Upper lobe of left lung (tissue), 6 donors: Measurements from ENCODE around the gene VIP. TPM values are rescaled to one million over a fixed set of nuclear protein-coding genes. Genes with fewer than 3 reads are reported as not detected.

ENCODE experiments used
- ATAC-seq, 2 donors: fragments of 200-7000 bp; cut with Tn5 transposase; one replicate each; pipeline ENCODE4 v1.9.1; 2022; ENCODE audit warnings: mild to moderate bottlenecking in 2 of 2, moderate library complexity in 2 of 2; ENCODE audit not compliant: low FRiP score in 2 of 2
- DNase-seq, 2 donors: peaks; one replicate each; pipeline ENCODE4 v3.0.0-alpha.2; 2019 to 2020
- H3K27ac ChIP-seq, 4 donors: fragments of 200-600 bp; sonication (generic); one replicate each; pipeline ENCODE4 v1.5.1; 2016 to 2019
- H3K27me3 ChIP-seq, 4 donors: fragments of 200-600 bp; sonication (generic); one replicate each; pipeline ENCODE4 v1.5.1; 2017 to 2019
- H3K36me3 ChIP-seq, 4 donors: fragments of 200-600 bp; sonication (generic); one replicate each; pipeline ENCODE4 v1.5.1; 2016 to 2019
- H3K4me1 ChIP-seq, 4 donors: fragments of 200-600 bp; sonication (generic); one replicate each; pipeline ENCODE4 v1.5.1; 2018 to 2019
- H3K4me3 ChIP-seq, 4 donors: fragments of 200-600 bp; sonication (generic); one replicate each; pipeline ENCODE4 v1.5.1; 2017 to 2019; ENCODE audit warnings: mild to moderate bottlenecking in 2 of 4, moderate library complexity in 1 of 4
- H3K9me3 ChIP-seq, 4 donors: fragments of 200-600 bp; sonication (generic); one replicate each; pipeline ENCODE4 v1.5.1; 2018 to 2019
- EP300 ChIP-seq, 4 donors: sonication (generic); formaldehyde crosslinking; IDR thresholded peaks; one replicate each; pipeline ENCODE4 v1.5.1; 2017; ENCODE audit warnings: antibody characterized with exemption in 4 of 4, control low read depth in 2 of 4
- POLR2A ChIP-seq, 4 donors: fragments of 450-650 bp; IDR thresholded peaks; one replicate each; pipeline ENCODE4 v1.5.1; 2016 to 2017; ENCODE audit warnings: antibody characterized with exemption in 4 of 4, mild to moderate bottlenecking in 2 of 4
- POLR2AphosphoS5 ChIP-seq, 2 donors: sonication (generic); formaldehyde crosslinking; IDR thresholded peaks; one replicate each; pipeline ENCODE4 v1.5.1; 2017; ENCODE audit warnings: antibody characterized with exemption in 2 of 2
- WGBS, 2 donors: methylation state at CpG; one replicate each; pipeline ENCODE4 v1.1.5; 2017 to 2018; 5-methylcytosine and 5-hydroxymethylcytosine counted together
- total RNA-seq, 6 donors: library from RNA; depleted of rRNA in 4 of 6; stranded (reverse); fragments of >200 nt in 4 of 6; gene quantifications; one replicate each; pipeline versions ENCODE4 v1.1.0 to v1.2.1, GENCODE V29; 2016 to 2021
- TF ChIP-seq, protein P1 (sequence below), 6 experiments: fragments of 450-650 bp in 4 of 6; fragments of 200-600 bp in 2 of 6; sonication (generic) in 2 of 6; IDR thresholded peaks; one replicate each; pipeline ENCODE4 v1.5.1; 2016 to 2019; ENCODE audit warnings: antibody characterized with exemption in 6 of 6
- donor health status: DM: no; HTN: no; CAD: no; lungs with moderate emphysema.
- donor health status: DM: no; HTN: yes; CAD: no; lungs with severe emphysema.

Gene VIP
- total RNA-seq, 6 donors from 2014 or later = 0.26 to 2.1 (median 0.97) TPM

DNA sequence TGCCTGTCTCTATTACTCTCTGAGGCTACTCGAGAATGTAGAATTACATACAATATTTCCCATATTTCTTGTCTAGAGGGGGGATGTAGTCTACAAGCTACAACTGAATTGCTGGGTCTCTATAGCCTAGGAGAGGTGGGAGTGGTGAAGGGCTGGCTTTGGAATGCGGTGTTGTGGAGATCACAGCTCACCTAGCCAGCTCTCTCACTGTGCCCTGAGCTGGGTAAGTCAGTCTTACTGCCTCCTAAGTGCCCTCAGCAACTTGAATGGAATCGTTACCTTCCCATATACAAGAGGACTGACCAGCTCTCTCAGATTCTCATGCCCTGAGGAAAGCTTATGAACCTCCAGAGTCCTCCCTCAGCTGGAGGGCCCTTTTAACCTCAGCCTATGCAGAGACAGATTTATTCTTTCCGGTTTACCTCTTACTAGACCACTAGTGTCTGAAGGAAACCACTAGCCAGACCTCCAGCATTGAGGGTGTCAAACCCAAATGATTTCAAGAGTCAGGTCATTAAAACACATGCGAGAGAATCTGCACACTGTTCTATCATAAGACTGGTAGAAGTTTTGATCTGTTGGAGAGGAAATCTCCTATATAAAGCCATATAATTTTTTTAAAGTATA lies 20.6 kb downstream of the VIP start:
- DNase-seq (no peak), ATAC-seq (no peak)
- H3K27me3 ChIP-seq = no peaks in the 10 kb centered on the region
- no peaks in the 10 kb centered on the region for H3K4me1 ChIP-seq
- no peaks in the 10 kb centered on the region for H3K9me3 ChIP-seq
- H3K4me3 ChIP-seq = no peak overlapping the region
- WGBS, 2 donors = 64 to 77% methylated on average over 5 of the region's 5 CpGs
- TF ChIP-seq POLR2A (IDR thresholded peaks at IDR 0.05) = no peak
- TF ChIP-seq EP300 (IDR thresholded peaks at IDR 0.05) = no peak
- TF ChIP-seq, protein P1, sequence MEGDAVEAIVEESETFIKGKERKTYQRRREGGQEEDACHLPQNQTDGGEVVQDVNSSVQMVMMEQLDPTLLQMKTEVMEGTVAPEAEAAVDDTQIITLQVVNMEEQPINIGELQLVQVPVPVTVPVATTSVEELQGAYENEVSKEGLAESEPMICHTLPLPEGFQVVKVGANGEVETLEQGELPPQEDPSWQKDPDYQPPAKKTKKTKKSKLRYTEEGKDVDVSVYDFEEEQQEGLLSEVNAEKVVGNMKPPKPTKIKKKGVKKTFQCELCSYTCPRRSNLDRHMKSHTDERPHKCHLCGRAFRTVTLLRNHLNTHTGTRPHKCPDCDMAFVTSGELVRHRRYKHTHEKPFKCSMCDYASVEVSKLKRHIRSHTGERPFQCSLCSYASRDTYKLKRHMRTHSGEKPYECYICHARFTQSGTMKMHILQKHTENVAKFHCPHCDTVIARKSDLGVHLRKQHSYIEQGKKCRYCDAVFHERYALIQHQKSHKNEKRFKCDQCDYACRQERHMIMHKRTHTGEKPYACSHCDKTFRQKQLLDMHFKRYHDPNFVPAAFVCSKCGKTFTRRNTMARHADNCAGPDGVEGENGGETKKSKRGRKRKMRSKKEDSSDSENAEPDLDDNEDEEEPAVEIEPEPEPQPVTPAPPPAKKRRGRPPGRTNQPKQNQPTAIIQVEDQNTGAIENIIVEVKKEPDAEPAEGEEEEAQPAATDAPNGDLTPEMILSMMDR (IDR thresholded peaks at IDR 0.05) = no peak
- no peak for TF ChIP-seq POLR2AphosphoS5 (IDR thresholded peaks at IDR 0.05)
- H3K36me3 ChIP-seq = no peaks in the 10 kb centered on the region
- no peak overlapping the region for H3K27ac ChIP-seq

DNA sequence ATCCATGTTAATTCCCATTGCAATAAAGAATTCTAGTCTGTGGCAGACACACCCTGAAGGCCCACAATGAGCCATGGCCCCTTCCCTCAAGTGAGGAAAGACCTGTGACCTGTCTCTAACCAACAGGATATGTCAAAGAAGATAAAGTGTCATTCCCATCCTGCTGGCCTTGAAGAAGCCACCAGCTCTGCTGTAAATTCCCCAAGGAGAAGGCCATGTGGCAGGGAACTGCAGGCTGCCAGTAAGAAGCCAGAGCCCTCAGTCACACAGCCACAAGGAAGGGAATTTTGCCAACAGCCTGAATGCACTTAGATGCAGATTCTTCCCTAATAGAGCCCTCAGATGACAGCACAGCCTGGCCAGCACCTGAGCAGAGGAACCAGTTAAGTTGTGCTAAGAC lies 24.8 kb downstream of the VIP start:
- no peaks in the 10 kb centered on the region for H3K9me3 ChIP-seq
- H3K4me1 ChIP-seq = no peaks in the 10 kb centered on the region
- H3K4me3 ChIP-seq = no peak overlapping the region
- no peaks in the 10 kb centered on the region for H3K36me3 ChIP-seq
- no peaks in the 10 kb centered on the region for H3K27me3 ChIP-seq
- no peak overlapping the region for H3K27ac ChIP-seq
- ATAC-seq (no peak), DNase-seq (no peak)
- no peak for TF ChIP-seq POLR2A (IDR thresholded peaks at IDR 0.05)
- TF ChIP-seq, protein P1 (IDR thresholded peaks at IDR 0.05) = no peak
- no peak for TF ChIP-seq EP300 (IDR thresholded peaks at IDR 0.05)
- no peak for TF ChIP-seq POLR2AphosphoS5 (IDR thresholded peaks at IDR 0.05)

DNA sequence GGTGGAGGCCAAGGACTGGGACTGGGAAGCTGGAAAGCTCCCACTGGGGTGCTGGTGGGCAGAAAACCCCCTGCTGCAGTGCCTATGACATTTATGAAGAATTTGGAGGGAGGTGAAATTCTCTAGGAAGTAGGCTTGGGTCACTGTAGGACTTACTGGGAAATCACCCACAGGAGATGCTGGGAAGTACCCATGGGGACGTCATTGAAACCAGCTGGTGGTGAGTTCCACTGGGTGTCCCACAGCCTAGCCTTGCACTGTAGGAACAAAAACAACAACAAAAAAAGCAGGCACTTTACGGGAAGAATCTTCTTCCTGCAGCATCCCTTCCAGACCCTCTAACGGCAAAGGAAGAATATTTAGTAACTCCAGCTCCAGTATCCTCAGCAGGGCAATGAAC lies 26.2 kb downstream of the VIP start:
- H3K9me3 ChIP-seq = no peaks in the 10 kb centered on the region
- H3K4me3 ChIP-seq = no peak overlapping the region
- no peaks in the 10 kb centered on the region for H3K27me3 ChIP-seq
- no peaks in the 10 kb centered on the region for H3K4me1 ChIP-seq
- 80 to 81% methylated on average over 3 of the region's 3 CpGs for WGBS, 2 donors
- H3K36me3 ChIP-seq = no peaks in the 10 kb centered on the region
- H3K27ac ChIP-seq = no peak overlapping the region
- no peak for DNase-seq
- TF ChIP-seq POLR2A (IDR thresholded peaks at IDR 0.05) (no peak), POLR2AphosphoS5 (IDR thresholded peaks at IDR 0.05) (no peak), EP300 (IDR thresholded peaks at IDR 0.05) (no peak)
- TF ChIP-seq, protein P1 (IDR thresholded peaks at IDR 0.05) = no peak
- ATAC-seq = no peak

DNA sequence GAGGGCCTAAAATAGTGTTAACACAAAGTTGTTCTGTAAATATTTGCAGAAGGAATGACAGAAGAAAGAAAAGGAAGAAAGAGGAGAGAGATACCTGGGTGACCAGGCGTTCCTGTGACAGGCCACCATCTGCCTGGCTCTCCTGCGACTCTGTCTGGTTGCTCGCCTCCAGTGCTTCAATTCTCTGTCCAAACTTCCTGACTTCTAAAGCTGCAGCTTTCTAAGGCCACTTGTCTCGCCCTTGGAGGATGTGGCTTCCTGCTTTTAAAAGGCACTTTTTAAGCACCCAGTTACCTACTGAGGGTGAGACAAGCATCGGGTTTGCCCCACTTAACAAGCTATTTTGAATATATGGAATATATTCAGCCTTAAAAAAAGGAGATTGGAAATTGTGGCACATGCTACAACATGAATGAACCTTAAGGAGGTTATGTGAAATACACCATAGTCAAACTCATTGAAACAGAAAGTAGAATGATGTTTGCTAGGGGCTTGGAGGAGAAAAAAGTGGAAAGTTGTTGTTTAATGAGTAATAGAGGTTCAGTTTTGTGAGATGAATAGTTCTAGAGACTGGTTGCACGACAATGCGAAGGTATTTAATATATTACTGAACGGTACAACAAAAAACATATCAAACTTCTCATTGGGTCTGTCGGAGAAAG lies 32.8 kb downstream of the VIP start:
- Histone ChIP-seq H3K9me3 (no peaks in the 10 kb centered on the region), H3K27ac (no peak overlapping the region), H3K4me1 (no peaks in the 10 kb centered on the region), H3K36me3 (no peaks in the 10 kb centered on the region), H3K4me3 (no peak overlapping the region), H3K27me3 (no peaks in the 10 kb centered on the region)
- no peak for ATAC-seq
- no peak for DNase-seq
- WGBS, 2 donors = 55 to 57% methylated on average over 9 of the region's 9 CpGs
- no peak for TF ChIP-seq EP300 (IDR thresholded peaks at IDR 0.05)
- no peak for TF ChIP-seq POLR2AphosphoS5 (IDR thresholded peaks at IDR 0.05)

DNA sequence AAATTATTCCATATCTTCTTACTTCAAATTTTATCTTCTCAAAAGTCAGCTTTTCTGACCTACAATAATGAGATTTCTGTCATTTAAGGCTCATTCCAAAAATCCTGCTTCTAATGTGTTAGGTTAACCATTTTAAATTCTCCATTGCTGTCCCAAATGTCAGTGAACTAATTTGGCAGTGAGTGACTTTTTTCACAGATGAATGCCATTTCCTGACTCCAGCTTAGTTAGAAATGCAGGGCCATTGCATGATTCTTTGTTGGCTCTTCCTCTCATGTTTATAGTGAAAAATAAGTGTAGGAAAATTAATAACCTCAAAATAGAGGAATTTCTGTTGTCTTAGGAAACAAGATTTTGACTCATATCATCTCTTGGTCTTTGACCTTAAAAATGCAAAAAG lies 44.1 kb downstream of the VIP start:
- no peaks in the 10 kb centered on the region for H3K27me3 ChIP-seq
- no peaks in the 10 kb centered on the region for H3K9me3 ChIP-seq
- no peaks in the 10 kb centered on the region for H3K36me3 ChIP-seq
- no peaks in the 10 kb centered on the region for H3K4me1 ChIP-seq
- H3K4me3 ChIP-seq = no peak overlapping the region
- TF ChIP-seq POLR2A (IDR thresholded peaks at IDR 0.05) (no peak), POLR2AphosphoS5 (IDR thresholded peaks at IDR 0.05) (no peak), EP300 (IDR thresholded peaks at IDR 0.05) (no peak)
- TF ChIP-seq, protein P1 (IDR thresholded peaks at IDR 0.05) = no peak
- DNase-seq (no peak), ATAC-seq (no peak)
- H3K27ac ChIP-seq = no peak overlapping the region
